Immature natural killer cell (primary cell): ENCODE data around the gene PPP1R14C. TPM values are rescaled to one million over a fixed set of nuclear protein-coding genes. Genes with fewer than 3 reads are reported as not detected.
"Not testable (repeated sequence)": the region's sequence is repeated elsewhere in the genome, so short reads cannot be mapped to it uniquely, and the experiment has no call there.

Experiments used
- DNase-seq, 3 donors: peaks; one replicate each; pipeline ENCODE4 v3.0.0; 2022; ENCODE audit warnings: mixed read lengths in 1 of 3
- H3K27ac Mint-ChIP-seq, 6 donors: one replicate each; pipeline ENCODE4 v1.8.0; 2020; ENCODE audit warnings: mixed read lengths in 6 of 6, mild to moderate bottlenecking in 5 of 6, inconsistent platforms in 4 of 6, moderate library complexity in 3 of 6
- H3K27me3 Mint-ChIP-seq, 3 donors: one replicate each; pipeline ENCODE4 v1.8.0; 2020 to 2021; ENCODE audit warnings: low read depth in 3 of 3, mild to moderate bottlenecking in 3 of 3, mixed read lengths in 3 of 3, moderate library complexity in 3 of 3, inconsistent platforms in 1 of 3
- H3K36me3 Mint-ChIP-seq, 3 donors: one replicate each; pipeline ENCODE4 v1.8.0; 2020; ENCODE audit warnings: mixed read lengths in 3 of 3, inconsistent platforms in 2 of 3, mild to moderate bottlenecking in 2 of 3
- H3K4me1 Mint-ChIP-seq, 2 donors: one replicate each; pipeline ENCODE4 v1.8.0; 2020; ENCODE audit warnings: inconsistent platforms in 2 of 2, mild to moderate bottlenecking in 2 of 2, mixed read lengths in 2 of 2, moderate library complexity in 1 of 2
- H3K4me3 Mint-ChIP-seq, 5 donors: one replicate each; pipeline ENCODE4 v1.8.0; 2020; ENCODE audit warnings: mild to moderate bottlenecking in 5 of 5, mixed read lengths in 5 of 5, inconsistent platforms in 3 of 5, moderate library complexity in 3 of 5
- H3K9me3 Mint-ChIP-seq, 6 donors: one replicate each; pipeline ENCODE4 v1.8.0; 2020; ENCODE audit warnings: mild to moderate bottlenecking in 6 of 6, mixed read lengths in 6 of 6, inconsistent platforms in 4 of 6, moderate library complexity in 3 of 6
- polyA plus RNA-seq, 3 donors: library from polyadenylated mRNA; unstranded; fragments of 300-500 nt; fragmentation: Illumina TruSeq; gene quantifications; one replicate each; pipeline ENCODE4 v1.2.3, GENCODE V29; 2021

The PPP1R14C gene
- polyA plus RNA-seq, 3 donors from 2014 or later = 0.38 TPM; not detected in 2

DNA sequence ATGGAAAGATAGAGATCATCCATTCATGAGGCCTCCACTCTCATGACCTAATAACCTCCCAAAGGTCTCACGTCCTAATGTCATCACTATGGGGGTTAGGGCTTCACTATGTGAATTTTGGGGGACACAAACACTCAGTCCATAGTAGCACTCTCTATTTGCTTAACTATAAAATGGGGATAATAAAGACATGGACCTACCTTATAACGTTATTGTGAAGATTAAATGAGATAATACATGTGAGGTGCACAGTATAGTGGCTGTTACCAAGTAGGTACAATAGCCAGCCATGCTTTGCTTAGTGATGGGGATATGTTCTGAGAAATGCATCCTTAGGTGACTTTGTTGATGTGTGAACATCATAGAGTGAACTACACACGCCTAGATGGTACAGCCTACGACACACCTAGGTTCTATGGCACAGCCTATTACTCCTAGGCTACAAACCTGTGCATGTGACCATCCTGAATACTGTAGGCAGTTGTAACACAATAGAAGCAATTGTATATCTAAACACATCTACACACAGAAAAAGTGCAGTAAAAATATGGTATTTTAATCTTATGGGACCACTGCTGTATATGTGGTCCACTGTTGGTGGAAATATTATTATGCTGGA lies 39.7 kb downstream of the PPP1R14C start:
- H3K9me3 Mint-ChIP-seq = no peaks in the 10 kb centered on the region
- H3K4me1 Mint-ChIP-seq = peaks cover 7% of the 10 kb centered on the region in 2 donors
- no peak for DNase-seq
- no peaks in the 10 kb centered on the region for H3K36me3 Mint-ChIP-seq
- no peak overlapping the region for H3K27ac Mint-ChIP-seq
- no peak overlapping the region for H3K4me3 Mint-ChIP-seq
- peaks cover 0 to 8% (median 2%) of the 10 kb centered on the region in 3 donors for H3K27me3 Mint-ChIP-seq

GRCh38 chr6:150183105-150183504 lies 40.3 kb downstream of the PPP1R14C start:
- no peaks in the 10 kb centered on the region for H3K36me3 Mint-ChIP-seq
- no peak overlapping the region for H3K27ac Mint-ChIP-seq
- no peak overlapping the region for H3K4me3 Mint-ChIP-seq
- peaks cover 0 to 9% (median 2%) of the 10 kb centered on the region in 3 donors for H3K27me3 Mint-ChIP-seq
- H3K4me1 Mint-ChIP-seq = peaks cover 7% of the 10 kb centered on the region in 2 donors
- no peak for DNase-seq
- H3K9me3 Mint-ChIP-seq = no peaks in the 10 kb centered on the region

GRCh38 chr6:150183966-150184365 lies 41.1 kb downstream of the PPP1R14C start:
- Mint-ChIP-seq H3K4me3 (no peak overlapping the region), H3K36me3 (no peaks in the 10 kb centered on the region), H3K27me3 (peaks cover 0 to 9% (median 2%) of the 10 kb centered on the region in 3 donors), H3K9me3 (no peaks in the 10 kb centered on the region), H3K27ac (no peak overlapping the region), H3K4me1 (peaks cover 7% of the 10 kb centered on the region in 2 donors)
- DNase-seq = no peak

DNA sequence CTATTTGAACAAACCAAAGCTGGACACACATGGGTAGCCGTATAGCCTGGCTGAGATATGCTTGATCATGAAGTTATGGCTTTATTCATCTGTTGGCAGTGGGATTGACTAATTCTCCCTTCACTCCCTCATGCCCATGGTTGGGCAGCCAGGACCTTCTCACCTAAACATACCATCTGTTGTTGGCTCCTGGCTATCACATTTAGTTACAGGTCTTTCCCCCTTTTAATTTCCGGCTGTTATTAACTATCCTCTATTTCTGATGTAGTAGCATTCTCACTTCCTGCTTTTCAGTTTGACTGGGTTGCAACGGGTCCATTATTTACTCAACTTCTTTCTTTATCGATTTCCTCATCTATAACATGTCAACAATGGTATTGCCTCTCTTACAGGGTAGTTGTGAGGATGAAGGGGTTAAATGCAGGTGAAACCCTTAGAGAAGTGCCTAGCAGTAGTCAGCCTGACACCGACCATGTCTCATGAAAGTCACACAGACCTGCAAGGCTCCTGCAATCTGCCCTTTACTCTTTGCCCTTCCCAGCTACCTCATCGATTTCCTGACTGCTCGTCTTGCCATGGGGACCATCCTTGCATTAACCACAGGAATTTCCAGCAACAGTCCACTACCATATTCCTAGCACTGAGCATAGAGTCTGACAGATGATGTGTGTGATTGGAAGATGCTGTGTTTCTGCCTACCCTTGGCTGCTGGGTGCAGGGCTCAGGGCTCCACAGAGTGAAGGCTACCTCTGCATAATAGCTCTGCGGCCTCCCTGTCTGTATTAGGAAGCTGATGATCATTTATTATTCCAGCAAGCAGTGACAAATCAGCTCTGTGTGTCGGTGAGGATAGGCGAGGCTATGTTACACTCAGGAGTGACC lies 42.2 kb downstream of the PPP1R14C start:
- DNase-seq = no peak
- Mint-ChIP-seq H3K36me3 (no peaks in the 10 kb centered on the region), H3K27ac (no peak overlapping the region), H3K27me3 (peaks cover 0 to 9% (median 4%) of the 10 kb centered on the region in 3 donors), H3K9me3 (no peaks in the 10 kb centered on the region), H3K4me1 (peaks cover 7% of the 10 kb centered on the region in 2 donors), H3K4me3 (no peak overlapping the region)

DNA sequence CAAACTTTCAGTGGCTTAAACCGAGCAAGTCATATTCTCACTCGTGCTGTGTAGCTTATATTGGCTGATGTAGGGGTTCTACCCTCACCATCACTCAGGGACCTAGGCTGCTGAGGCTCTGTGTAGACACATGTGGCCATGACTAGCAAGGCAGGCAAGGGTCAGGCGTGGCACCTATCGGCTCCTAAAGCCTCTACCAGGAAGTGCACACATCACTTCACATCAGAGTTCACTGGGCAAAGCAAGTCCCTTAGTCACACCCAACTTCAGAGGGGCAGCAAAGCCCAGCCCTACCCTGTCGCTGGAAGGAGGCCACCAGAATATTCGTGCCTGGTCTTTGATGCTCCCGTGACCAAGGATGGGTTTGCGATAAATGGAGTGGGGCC lies 42.9 kb downstream of the PPP1R14C start:
- no peak overlapping the region for H3K4me3 Mint-ChIP-seq
- no peak for DNase-seq
- H3K36me3 Mint-ChIP-seq = no peaks in the 10 kb centered on the region
- H3K9me3 Mint-ChIP-seq = no peaks in the 10 kb centered on the region
- peaks cover 1 to 3% of the 10 kb centered on the region in 2 donors for H3K4me1 Mint-ChIP-seq
- H3K27ac Mint-ChIP-seq = no peak overlapping the region
- H3K27me3 Mint-ChIP-seq = peaks cover 0 to 9% (median 4%) of the 10 kb centered on the region in 3 donors

- Mint-ChIP-seq H3K9me3 (no peaks in the 10 kb centered on the region), H3K4me3 (no peak overlapping the region), H3K4me1 (no peaks in the 10 kb centered on the region), H3K36me3 (no peaks in the 10 kb centered on the region), H3K27ac (no peak overlapping the region), H3K27me3 (peaks cover 0 to 9% (median 4%) of the 10 kb centered on the region in 3 donors)
- DNase-seq = no peak
Measured at GRCh38 chr6:150186129-150186898, 43.5 kb downstream of the PPP1R14C start.

DNA sequence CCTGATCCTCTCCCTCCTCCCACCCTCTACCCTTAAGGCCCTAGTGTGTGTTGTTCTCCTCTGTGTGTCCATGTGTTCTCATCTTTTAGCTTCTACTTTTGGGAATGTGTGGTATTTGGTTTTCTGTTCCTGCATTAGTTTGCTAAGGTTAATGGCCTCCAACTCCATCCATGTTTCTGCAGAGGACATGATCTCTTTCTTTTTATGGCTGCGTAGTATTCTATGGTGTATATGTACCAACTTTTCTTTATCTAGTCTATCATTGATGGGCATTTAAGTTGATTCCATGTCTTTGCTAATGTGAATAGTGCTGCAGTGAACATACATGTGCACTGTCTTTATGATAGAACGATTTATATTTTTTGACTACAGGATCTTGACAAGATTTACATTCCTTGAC lies 44.6 kb downstream of the PPP1R14C start:
- H3K36me3 Mint-ChIP-seq, DNase-seq, H3K9me3 Mint-ChIP-seq, H3K27ac Mint-ChIP-seq, H3K4me3 Mint-ChIP-seq, H3K4me1 Mint-ChIP-seq: not testable (repeated sequence)
- peaks cover 0 to 11% (median 4%) of the 10 kb centered on the region in 3 donors for H3K27me3 Mint-ChIP-seq

DNA sequence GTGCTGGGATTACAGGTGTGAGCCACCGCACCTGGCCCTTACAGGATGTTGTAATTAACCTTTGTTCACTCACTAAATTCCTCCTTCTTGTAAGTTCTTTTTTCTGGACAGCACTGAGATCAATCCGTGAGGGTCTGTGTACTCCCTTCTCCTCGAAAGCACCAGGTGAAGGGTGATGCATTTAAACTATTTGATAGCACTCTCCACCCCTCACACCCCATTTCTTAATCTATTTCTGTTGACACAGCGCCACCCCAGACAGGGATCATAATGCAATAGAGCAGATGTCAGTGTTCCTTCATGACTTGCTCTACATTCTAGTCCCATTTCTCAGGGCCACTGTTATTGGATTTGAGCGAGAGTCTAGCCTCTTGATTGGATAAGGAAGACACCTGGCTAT lies 46.3 kb downstream of the PPP1R14C start:
- Mint-ChIP-seq H3K9me3 (no peaks in the 10 kb centered on the region), H3K4me1 (no peaks in the 10 kb centered on the region), H3K36me3 (no peaks in the 10 kb centered on the region), H3K27me3 (peaks cover 0 to 11% (median 4%) of the 10 kb centered on the region in 3 donors), H3K4me3 (no peak overlapping the region), H3K27ac (no peak overlapping the region)
- DNase-seq = no peak

DNA sequence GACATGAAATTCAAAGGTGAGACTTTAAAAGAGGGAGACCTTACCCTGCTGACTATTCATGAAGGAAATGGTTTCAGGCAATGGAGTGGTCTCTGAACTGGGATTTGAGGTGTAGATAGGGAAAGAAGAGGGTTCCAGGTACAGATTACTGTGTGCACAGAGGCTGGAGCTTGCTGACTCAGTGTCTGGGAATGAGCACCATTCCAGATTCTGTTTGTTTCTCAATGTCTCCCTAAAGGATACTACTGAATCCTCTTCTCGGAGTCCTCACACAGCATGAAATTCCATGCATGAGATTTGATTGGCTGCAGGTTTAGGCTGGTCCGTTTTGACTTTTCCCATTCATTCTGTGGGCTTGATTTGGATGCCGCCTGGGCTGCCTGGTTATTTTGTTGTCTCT lies 49.0 kb downstream of the PPP1R14C start:
- Mint-ChIP-seq H3K27ac (no peak overlapping the region), H3K36me3 (no peaks in the 10 kb centered on the region), H3K4me1 (no peaks in the 10 kb centered on the region), H3K27me3 (peaks cover 0 to 9% (median 6%) of the 10 kb centered on the region in 3 donors), H3K4me3 (no peak overlapping the region), H3K9me3 (no peaks in the 10 kb centered on the region)
- no peak for DNase-seq

DNA sequence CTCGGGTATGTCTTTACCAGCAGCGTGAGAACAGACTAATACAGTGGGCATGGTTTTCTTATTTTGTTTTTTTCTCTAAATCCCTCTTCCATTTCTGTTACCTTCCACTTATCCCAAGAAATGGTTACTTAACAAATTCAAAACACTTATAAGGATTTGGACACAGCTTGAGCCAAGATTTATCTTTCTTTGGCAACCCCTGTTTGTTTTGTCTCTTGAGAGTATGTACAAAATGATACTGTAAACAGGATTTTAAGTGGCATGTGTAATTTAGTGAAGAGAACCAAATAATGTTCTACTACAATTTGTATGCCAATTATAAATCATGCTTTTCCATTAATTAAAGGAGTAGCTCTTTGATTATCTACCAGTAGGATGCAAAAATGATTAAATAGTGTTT lies 51.4 kb downstream of the PPP1R14C start:
- Mint-ChIP-seq H3K27ac (no peak overlapping the region), H3K27me3 (peaks cover 0 to 6% (median 3%) of the 10 kb centered on the region in 3 donors), H3K9me3 (no peaks in the 10 kb centered on the region), H3K36me3 (no peaks in the 10 kb centered on the region), H3K4me3 (no peak overlapping the region), H3K4me1 (no peaks in the 10 kb centered on the region)
- no peak for DNase-seq

GRCh38 chr6:150195996-150196417 lies 53.2 kb downstream of the PPP1R14C start:
- Mint-ChIP-seq H3K4me3 (no peak overlapping the region), H3K4me1 (no peaks in the 10 kb centered on the region), H3K9me3 (no peaks in the 10 kb centered on the region), H3K36me3 (no peaks in the 10 kb centered on the region), H3K27me3 (peaks cover 0 to 4% (median 3%) of the 10 kb centered on the region in 3 donors), H3K27ac (no peak overlapping the region)
- DNase-seq = no peak

DNA sequence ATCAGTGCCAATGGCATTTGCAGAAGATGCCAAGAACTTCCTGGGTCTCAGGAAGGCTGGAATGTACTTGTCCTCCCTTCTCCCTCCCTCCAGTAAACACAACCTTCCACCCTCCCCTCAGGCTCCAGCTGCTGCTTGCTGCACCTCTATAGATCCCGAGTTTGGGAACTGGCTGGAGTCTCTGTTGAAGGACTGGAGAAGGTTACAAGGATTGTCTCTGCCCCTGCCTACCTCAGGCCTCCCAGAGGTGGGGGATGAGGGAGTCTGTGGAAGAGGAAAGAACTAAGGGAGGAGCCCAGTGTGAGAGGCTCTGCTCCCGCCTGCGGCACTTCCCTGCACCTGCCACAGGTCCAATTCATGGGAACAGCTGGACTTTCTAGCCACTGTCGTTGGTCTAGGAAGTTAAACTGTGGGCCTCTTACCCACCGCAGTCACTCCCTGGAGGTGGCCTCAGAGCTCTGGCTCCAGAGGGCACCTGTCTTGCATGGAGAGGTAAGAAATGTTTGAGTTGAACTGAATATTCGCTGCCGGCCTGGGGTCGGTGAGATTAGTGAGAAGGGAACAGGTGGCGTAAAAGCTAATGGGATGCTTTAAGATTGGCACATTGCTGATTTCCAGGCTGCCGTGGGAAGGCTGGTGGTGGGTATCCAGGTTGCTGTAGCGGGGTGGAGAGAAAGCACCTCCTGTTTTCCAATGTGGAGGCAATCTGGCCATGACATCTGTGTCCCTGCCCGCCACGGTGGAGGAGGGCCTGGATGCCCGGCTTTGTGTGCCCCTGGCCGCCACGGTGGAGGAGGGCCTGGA lies 54.3 kb downstream of the PPP1R14C start:
- no peak overlapping the region for H3K4me3 Mint-ChIP-seq
- peaks cover 0 to 4% (median 0%) of the 10 kb centered on the region in 3 donors for H3K27me3 Mint-ChIP-seq
- DNase-seq = no peak
- no peak overlapping the region for H3K27ac Mint-ChIP-seq
- no peaks in the 10 kb centered on the region for H3K36me3 Mint-ChIP-seq
- no peaks in the 10 kb centered on the region for H3K4me1 Mint-ChIP-seq
- no peaks in the 10 kb centered on the region for H3K9me3 Mint-ChIP-seq

DNA sequence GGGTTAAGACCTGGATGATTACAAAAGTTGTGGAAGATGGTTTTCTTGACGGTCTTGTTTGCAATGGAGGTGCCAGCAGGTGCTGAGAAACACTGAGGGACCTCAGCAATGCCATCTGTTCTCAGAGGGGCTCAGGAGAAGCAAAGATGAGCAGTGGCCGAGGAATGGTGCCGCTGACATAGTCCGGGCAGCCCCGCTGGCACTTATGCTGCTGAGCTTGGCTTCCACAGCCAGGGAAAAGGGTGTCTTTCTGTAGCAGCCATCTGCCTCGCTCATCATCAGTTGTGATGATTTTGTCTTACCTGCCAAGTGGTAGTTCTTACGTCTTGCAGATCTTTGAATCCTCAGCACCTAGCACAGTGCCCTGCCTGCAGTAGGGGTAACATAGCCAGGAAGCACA lies 55.7 kb downstream of the PPP1R14C start:
- Mint-ChIP-seq H3K9me3 (no peaks in the 10 kb centered on the region), H3K27me3 (peaks cover 0 to 4% (median 2%) of the 10 kb centered on the region in 3 donors), H3K4me1 (peaks cover 7 to 10% of the 10 kb centered on the region in 2 donors), H3K27ac (no peak overlapping the region), H3K4me3 (no peak overlapping the region), H3K36me3 (no peaks in the 10 kb centered on the region)
- no peak for DNase-seq
